AG04449 (cell line): Measurements from ENCODE around the gene AGRP.

ENCODE experiments used
- CTCF ChIA-PET: fragments of 350-600 bp; formaldehyde crosslinking; extraction: SDS; loops from one replicate; lab custom pipeline; 2021; ENCODE audit warnings: antibody characterized with exemption; lab: Yijun Ruan, JAX
- POLR2A ChIA-PET: fragments of 400-600, 350-600 bp; formaldehyde crosslinking; extraction: SDS; loops from one replicate; lab custom pipeline; 2020; ENCODE audit warnings: antibody characterized with exemption, inconsistent platforms; lab: Yijun Ruan, JAX
- DNase-seq: peaks from one replicate; pipeline ENCODE4 v3.0.0-alpha.2; 2010; ENCODE audit warnings: low read depth, low spot score
- H3K4me3 ChIP-seq: 2 replicates; pipeline ENCODE4 v1.5.1; 2011; ENCODE audit warnings: low read depth, mild to moderate bottlenecking, control low read depth, low read length
- CTCF ChIP-seq: IDR thresholded peaks from one replicate; pipeline ENCODE4 v1.5.1; 2011; ENCODE audit warnings: mild to moderate bottlenecking, moderate library complexity, low read length, control low read depth, inconsistent platforms; ENCODE audit not compliant: insufficient read depth; ENCODE audit errors: missing control alignments

Gene AGRP

GRCh38 chr16:67461600-67462278 lies 21.6 kb downstream of the AGRP start:
- CTCF ChIA-PET, result interaction anchor here (0.9 to 10.4 kb wide), 10 partner anchors 9 to 307 kb away, joined by 3 to 154 read pairs (median 7); partner anchors contain the start of genes ATP6V0D1 and ZDHHC1
- TF ChIP-seq CTCF, result no peak
- H3K4me3 ChIP-seq, result no peak overlapping the region
- POLR2A ChIA-PET, result no interaction called here
- DNase-seq, result no peak

DNA sequence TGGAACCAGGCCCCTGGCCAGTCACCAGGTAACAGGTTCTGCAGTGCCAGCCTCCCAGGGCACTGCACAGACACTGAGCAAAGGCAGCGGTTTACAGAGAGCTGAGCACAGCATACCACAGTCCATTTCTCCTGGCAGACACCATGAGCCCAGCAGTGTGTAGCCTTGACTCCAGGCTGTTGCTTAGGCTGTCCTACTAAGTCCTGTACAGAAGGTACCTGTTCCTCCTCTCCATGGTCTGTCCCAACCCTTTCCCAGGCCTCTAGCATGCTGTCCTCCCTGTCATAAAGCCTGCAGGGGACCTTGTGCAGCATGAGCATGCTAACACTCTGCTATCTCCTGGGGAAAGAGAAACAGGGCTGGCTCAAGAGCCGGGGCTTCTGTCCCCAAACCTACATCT lies 22.4 kb downstream of the AGRP start:
- DNase-seq, result no peak
- H3K4me3 ChIP-seq, result no peak overlapping the region
- POLR2A ChIA-PET, result no interaction called here
- no peak for TF ChIP-seq CTCF
- CTCF ChIA-PET, result interaction anchor here (0.9 to 10.4 kb wide), 7 partner anchors 10 to 202 kb away, joined by 3 to 154 read pairs (median 7); partner anchors contain the start of genes ATP6V0D1 and ZDHHC1

GRCh38 chr16:67460168-67460567 lies 23.2 kb downstream of the AGRP start:
- DNase-seq, result no peak
- CTCF ChIA-PET, result interaction anchor here (0.7 to 10.4 kb wide), 7 partner anchors 12 to 199 kb away, joined by 3 to 154 read pairs (median 4); partner anchors contain the start of genes ATP6V0D1 and ZDHHC1
- H3K4me3 ChIP-seq, result no peak overlapping the region
- TF ChIP-seq CTCF, result no peak
- POLR2A ChIA-PET, result no interaction called here

DNA sequence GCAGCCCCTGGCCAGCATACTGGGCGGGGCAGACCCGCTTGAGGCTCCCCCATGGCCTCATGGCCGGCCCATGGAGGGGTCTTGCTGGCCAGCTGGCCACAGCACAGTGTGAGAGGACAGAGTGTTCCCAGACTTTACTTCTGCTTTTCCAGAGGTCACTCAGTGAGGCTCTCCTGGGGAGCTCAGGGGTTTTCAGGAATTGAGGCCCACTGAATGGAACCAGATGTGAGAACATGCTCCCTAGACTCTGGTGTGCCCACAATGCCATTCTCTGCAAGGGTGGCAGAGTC lies 23.5 kb downstream of the AGRP start:
- CTCF ChIA-PET, result interaction anchor here (0.7 to 10.4 kb wide), 6 partner anchors 8 to 199 kb away, joined by 3 to 154 read pairs (median 5); partner anchors contain the start of genes ATP6V0D1 and ZDHHC1
- TF ChIP-seq CTCF, result no peak
- DNase-seq, result no peak
- H3K4me3 ChIP-seq, result no peak overlapping the region
- POLR2A ChIA-PET, result no interaction called here

DNA sequence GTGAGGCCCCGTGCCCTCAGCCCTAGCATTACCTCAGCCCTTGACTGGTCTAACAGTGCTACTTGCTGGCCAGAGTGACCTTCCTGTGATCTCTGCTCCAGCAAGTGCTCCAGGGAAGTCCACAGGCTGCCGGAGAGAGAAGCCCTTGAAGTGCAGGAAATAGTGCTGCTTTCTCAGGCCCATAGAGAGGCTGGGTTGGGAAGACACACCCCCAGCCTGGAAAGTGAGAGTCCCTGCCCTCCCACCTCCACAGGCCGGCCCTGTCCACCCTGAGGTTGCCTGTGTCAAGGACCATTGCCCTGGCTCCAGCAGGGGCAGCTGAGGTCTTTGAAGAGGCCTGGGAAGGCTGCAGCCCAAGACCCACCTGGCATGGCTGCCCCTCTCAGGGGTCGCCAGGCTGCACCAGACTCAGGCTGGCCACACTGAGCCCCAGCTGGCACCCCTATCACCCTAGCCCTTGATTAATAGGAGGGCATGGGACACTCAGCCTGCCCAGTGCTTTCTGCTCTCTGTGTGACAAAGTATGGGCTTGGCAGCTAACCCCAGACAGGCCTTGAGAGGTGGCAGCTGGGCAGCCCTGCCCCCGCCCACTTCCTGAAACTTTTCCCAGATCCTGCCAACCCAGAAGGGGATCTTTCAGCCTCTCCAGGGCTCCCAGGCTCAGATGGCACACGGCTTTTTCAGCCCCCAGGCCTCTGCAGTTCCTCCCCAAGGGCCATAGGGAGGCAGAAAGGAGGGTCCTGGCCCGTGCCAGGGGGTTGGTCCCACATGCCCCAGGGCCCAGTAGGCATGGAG lies 24.1 kb downstream of the AGRP start:
- H3K4me3 ChIP-seq, result no peak overlapping the region
- ChIA-PET CTCF (interaction anchor here (1.0 to 10.4 kb wide), 7 partner anchors 8 to 198 kb away, joined by 3 to 154 read pairs (median 6); no protein-coding TSS in a partner anchor), POLR2A (no interaction called here)
- no peak for DNase-seq
- no peak for TF ChIP-seq CTCF

DNA sequence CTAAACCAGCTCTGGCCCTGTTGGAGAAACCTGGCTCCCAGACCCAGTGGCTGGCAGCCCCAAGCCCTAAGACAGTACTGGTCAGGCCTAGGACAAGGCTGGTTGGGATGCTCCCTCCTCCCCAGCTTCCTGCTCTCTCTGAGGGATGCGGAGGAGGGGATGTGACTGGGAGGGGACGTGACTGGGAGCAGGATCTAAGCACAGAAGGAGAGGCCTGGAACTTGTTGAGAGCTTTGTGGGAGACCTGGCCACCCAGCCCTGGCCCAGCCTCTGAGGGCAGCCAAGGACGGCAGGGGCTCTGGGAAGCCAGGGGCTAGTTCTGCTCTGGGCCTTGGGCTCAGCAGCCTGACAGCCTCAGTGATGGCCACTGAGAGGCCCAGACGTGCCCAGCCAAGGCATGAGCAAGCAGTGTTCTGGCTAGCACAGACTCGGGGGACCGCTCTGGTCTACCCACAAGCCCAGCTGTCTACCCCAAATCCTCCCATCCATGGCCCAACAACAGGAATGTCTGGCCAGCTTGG lies 25.2 kb downstream of the AGRP start:
- no peak for TF ChIP-seq CTCF
- H3K4me3 ChIP-seq, result no peak overlapping the region
- ChIA-PET CTCF (interaction anchor here (1.1 to 2.5 kb wide), 5 partner anchors 9 to 30 kb away, joined by 3 to 10 read pairs (median 6); no protein-coding TSS in a partner anchor), POLR2A (no interaction called here)
- no peak for DNase-seq
